GM21423 (cell line): Measurements from ENCODE around the gene JAKMIP1.
"Not testable (repeated sequence)": the region's sequence is repeated elsewhere in the genome, so short reads cannot be mapped to it uniquely, and the experiment has no call there.

Experiments used
- ATAC-seq: cut with Tn5 transposase; IDR thresholded peaks from one replicate; pipeline ENCODE4 v1.9.1; 2021; ENCODE audit warnings: mild to moderate bottlenecking, moderate library complexity; ENCODE audit not compliant: unreplicated experiment

JAKMIP1 gene

DNA sequence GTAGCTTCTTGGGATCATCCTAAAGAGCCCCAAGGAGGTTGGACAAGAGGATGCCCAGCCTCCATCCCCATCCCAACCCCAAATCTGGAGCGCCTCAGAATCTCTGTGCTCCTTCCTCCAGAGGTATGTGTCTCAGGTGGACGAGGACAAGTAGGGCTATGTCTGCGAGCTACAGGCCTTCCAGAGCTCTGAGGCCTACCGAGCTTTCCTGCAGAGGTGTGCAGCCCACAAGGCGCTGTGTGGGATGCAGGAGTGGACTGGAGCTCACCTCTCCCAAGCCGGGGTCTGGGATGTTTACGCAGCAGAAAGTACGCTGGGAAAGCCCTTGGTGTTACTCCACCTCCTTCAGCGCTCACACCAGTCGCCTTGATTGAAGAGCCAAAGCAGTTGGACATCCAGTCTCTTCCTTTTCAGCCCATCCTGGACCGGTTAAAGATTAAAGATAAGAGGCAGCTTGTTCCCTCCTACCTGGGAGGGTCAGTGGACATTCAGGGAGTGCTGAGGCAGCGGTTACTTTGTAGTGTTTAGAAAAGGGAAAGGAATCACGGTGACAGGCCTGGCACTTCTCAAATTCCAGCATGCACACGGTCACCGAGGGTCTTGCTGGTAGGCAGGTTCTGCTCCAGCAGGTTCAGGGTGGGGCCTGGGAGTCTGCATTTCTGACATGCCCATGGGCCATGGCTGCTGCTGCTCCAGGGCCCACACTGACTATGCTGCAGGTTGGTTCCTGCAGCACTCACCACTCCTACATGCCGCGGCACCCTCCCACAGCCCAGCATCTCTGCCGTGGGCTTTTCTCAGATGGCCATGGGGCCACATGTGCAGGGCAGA, 29.5 kb upstream of the JAKMIP1 start:
- ATAC-seq, result no peak

GRCh38 chr4:6229095-6229494, 28.7 kb upstream of the JAKMIP1 start:
- ATAC-seq, result no peak

- no peak for ATAC-seq
These were observed 28.1 kb upstream of the JAKMIP1 start for GRCh38 chr4:6228158-6229067.

DNA sequence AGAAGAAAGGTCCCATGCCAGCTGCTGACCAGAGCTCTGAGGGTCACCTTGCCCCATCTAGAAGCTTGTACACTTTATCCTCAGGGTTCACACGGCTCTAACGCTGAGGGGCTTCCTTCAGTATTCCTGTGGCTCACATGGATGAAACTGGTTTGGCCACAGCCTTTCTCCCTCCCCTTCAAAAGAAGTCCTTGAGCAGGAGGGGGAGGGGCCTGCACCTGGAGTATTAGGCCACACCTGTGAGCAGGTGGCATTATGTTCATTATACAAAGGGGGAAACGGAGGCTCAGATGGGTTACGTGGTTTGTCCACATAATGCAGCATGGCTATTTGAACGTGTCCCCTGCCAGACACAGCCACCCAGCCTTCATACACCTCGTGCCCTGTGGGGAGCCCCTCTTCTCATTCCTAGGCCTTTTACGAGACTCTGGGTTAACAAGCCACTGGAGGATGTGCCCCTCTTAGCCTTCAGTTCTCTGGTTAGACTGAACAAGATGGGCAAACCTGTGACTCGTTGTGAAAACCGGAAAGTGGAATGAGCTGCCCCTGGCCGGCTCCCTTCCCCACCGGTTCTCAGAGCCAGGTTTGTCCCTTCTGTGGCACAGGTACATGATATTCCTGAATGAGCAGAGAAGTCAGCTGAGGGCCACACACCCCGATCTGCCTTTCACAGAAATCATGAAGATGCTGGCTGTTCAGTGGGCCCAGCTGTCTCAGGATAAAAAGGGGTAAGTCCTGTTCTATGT, 27.2 kb upstream of the JAKMIP1 start:
- no peak for ATAC-seq

GRCh38 chr4:6226506-6226905, 26.2 kb upstream of the JAKMIP1 start:
- ATAC-seq, result no peak

DNA sequence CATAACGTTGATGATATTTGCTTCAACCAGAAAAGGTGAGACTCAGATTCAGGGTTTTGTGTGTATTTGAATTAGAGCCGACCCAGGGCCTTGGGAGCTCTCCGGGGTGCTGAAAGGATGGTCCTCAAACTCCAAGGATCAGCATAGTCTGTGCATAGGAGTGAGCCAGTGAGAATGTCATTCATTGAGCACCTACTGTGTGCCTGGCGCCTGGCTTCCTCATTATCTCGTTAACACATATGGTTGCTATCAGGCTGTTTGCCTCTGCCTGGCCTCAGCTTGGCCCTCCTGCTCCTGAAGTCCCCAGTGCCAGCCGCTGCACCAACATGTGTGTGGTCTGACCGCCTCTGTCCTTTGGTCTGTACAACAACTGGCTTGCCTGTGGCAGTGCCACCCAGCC, 25.1 kb upstream of the JAKMIP1 start:
- ATAC-seq, result no peak

DNA sequence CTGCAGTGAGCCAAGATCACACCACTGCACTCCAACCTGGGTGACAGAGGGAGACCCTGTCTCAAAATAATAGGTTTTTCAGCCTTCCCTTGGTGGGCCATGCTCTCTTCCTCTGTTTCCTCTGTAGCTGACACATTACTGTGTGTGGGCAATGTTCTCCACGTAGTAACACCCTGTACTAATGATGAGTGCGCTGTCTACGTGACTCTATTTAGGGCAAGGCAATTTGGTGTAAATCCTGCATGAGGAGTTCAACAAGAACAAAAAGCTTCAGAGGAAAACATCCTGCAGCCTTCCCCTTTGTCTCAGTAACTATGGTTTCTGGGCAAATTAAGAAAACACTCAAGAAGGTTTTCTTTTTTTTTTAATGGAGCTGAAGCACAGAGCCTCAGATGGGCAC, 24.4 kb upstream of the JAKMIP1 start:
- no peak for ATAC-seq

GRCh38 chr4:6222761-6223292, 22.5 kb upstream of the JAKMIP1 start:
- no peak for ATAC-seq

GRCh38 chr4:6221851-6222760, 21.8 kb upstream of the JAKMIP1 start:
- no peak for ATAC-seq

DNA sequence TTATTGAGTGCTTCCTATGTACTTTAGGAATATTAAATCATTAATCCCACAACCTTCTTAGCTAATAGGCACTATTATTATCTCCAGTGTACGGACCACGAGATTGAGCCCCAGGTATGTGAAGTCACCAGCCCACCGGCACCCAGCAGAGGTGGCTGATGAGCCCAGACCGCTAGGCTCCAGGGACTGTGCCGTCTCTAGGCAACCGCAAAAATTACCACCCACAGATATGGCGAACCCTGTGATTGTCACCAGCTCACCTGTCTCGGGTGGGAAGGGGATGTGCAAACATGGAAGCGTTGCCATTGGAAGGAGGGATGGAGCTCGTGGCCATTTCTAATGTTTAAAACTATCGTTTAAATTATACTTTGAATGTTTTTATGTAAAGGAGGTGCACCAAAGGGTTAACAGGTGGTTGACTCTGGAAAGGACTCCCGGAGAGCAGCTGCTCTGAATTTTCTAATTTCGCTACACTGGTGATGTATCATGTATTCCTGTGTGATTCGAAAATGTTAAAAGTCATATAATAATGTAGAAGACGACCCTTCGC, 21.0 kb upstream of the JAKMIP1 start:
- no peak for ATAC-seq

DNA sequence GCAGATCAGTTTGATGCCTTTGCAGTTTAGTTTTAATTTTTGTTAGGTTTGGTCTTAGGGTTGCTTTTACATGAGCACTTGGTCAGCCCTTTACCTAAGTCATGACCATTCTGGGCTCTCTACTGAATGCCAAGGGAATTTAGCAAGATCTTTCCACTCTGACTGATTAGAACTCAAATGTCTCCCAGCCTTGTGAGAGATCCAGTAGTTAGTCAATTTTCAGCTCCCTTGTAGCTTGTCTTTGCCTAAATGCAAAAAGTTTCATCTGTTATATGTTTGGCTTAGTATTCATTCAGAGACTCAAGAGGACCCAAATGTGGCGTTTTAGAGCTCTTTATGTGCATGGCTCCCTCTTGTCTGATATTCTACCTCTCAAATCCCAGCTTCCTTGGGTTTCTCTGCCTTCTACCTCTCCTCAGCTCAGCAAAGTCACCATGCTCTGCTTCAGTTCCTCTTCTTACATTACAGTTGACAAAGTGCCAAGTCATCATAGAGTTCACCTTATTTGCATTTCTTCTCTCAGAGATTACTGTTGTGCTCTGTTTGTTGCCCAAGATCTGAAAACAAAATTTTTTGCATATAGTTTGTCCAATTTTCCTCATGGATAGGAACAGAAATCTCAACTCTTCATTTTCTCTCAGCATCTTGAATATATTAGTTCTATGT, 17.5 kb upstream of the JAKMIP1 start:
- no peak for ATAC-seq

GRCh38 chr4:6216588-6216987, 16.2 kb upstream of the JAKMIP1 start:
- ATAC-seq, result no peak

GRCh38 chr4:6209921-6210320, 9.6 kb upstream of the JAKMIP1 start:
- ATAC-seq, result no peak

- ATAC-seq, result not testable (repeated sequence)
These were observed 8.9 kb upstream of the JAKMIP1 start for GRCh38 chr4:6209291-6209690.

DNA sequence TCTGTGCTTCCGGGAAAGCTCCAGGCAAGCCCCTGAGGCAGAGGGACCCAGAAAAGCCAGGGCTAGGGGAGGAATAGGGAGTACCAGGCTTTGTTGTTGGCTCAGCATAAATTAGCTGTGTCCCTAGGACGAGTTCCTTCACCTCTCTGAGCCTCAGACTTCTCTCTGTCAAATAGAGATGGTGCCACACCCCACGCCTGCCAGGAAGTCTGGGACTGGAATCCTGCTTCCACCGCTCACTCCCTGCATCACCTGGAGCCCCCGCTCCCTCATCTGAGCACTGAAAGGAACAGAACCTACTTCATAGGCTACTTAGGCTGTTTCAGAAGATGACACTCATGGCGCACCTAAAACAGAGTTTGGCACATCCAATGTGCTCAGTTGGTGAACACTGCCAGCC, 8.1 kb upstream of the JAKMIP1 start:
- no peak for ATAC-seq

DNA sequence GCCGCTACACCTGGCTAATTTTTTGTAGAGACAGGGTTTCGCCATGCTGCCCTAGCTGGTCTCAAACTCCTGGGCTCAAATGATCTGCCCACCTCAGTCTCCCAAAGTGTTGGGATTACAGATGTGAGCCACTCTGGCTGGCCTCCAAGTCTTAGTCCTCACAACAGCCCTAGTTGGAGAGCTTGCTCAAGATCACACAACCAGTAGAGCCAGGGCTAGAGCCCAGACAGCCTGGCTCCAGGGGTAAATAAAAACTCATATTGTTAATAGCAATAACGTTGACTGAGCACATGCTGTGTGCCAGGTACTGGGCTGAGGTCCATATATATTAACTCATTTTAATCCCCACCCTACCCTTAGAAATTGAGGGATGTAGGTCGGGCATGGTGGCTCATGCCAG, 7.3 kb upstream of the JAKMIP1 start:
- ATAC-seq, result no peak

GRCh38 chr4:6206771-6207290, 6.5 kb upstream of the JAKMIP1 start:
- no peak for ATAC-seq

DNA sequence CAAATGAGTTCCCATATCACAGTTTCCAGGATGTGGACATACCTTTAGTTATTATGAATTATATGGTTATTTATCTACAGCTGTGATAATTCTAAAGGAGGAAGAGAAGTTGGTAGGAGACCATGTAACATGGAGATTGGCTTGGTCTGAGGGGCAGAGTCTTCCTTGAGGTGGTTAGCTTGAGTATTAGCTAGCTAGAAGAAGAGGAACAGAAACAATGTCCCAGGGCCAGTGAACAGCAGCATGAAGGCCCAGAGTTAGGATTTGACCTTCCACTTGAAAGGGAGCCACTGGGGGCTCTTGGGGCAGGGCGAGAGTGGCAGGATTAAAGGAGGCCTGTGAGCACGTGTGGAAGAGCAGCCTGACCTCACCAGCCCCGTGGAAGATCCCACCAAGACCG, 5.6 kb upstream of the JAKMIP1 start:
- no peak for ATAC-seq

DNA sequence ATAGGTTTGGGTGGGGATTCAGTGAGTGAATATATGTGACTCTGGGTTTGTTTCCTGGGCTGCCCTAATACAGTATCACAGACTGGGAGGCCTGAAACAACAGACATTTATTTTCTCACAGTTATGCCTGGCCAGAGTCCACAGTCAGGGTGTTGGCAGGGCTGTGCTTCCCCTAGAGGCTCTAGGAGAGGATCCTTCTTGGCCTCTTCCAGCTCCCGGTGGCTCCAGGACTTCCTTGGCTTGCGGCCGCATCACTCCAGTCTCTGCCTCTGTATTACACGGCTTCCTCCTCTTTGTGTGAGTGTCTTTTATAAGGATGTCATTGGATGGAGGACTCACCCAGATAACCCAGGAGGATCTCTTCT, 5.2 kb upstream of the JAKMIP1 start:
- no peak for ATAC-seq
